GM23338 (cell line): ENCODE measurements around the gene FANCC. TPM values are rescaled to one million over a fixed set of nuclear protein-coding genes. Genes with fewer than 3 reads are reported as not detected.

Experiments
- ATAC-seq: fragments of 200-7000 bp; cut with Tn5 transposase; 3 replicates; pipeline ENCODE4 v1.9.1; 2020
- DNase-seq: peaks from one replicate; pipeline ENCODE4 v3.0.0-alpha.2; 2015; ENCODE audit warnings: low spot score
- H2AFZ ChIP-seq: fragments of 200-600 bp; sonication (generic); 2 replicates; pipeline ENCODE4 v1.8.0; 2016; ENCODE audit warnings: antibody characterized with exemption, mild to moderate bottlenecking, moderate library complexity
- H3F3A ChIP-seq: fragments of 200-600 bp; sonication (generic); replicated peaks from 2 replicates; pipeline ENCODE4 v1.8.0; 2017; ENCODE audit warnings: antibody characterized with exemption, mixed run types, low read depth
- H3K27ac ChIP-seq: fragments of 200-600 bp; sonication (generic); 2 replicates; pipeline ENCODE4 v1.6.1; 2016; ENCODE audit warnings: low read depth
- H3K27me3 ChIP-seq: fragments of 200-600 bp; sonication (generic); 2 replicates; pipeline ENCODE4 v1.8.0; 2016; ENCODE audit warnings: mild to moderate bottlenecking, mixed run types, moderate library complexity; ENCODE audit not compliant: insufficient read depth
- H3K36me3 ChIP-seq: fragments of 200-600 bp; sonication (generic); 2 replicates; pipeline ENCODE4 v1.8.0; 2016; ENCODE audit warnings: mild to moderate bottlenecking; ENCODE audit not compliant: insufficient read depth
- H3K4me1 ChIP-seq: fragments of 200-600 bp; sonication (generic); 2 replicates; pipeline ENCODE4 v1.8.0; 2016; ENCODE audit warnings: mild to moderate bottlenecking, moderate library complexity; ENCODE audit not compliant: insufficient read depth
- H3K4me2 ChIP-seq: fragments of 200-600 bp; sonication (generic); 2 replicates; pipeline ENCODE4 v1.7.1; 2017; ENCODE audit warnings: mixed run types
- H3K4me3 ChIP-seq: fragments of 200-600 bp; sonication (generic); 2 replicates; pipeline ENCODE4 v1.6.1; 2016; ENCODE audit warnings: mixed run types
- H3K79me2 ChIP-seq: fragments of 200-600 bp; sonication (generic); replicated peaks from 2 replicates; pipeline ENCODE4 v1.8.0; 2017; ENCODE audit warnings: mild to moderate bottlenecking; ENCODE audit not compliant: insufficient read depth
- H3K9me2 ChIP-seq: fragments of 200-600 bp; sonication (generic); 2 replicates; pipeline ENCODE4 v1.8.0; 2017; ENCODE audit not compliant: insufficient read depth
- H4K20me1 ChIP-seq: fragments of 200-600 bp; sonication (generic); replicated peaks from 2 replicates; pipeline ENCODE4 v1.8.0; 2017; ENCODE audit warnings: mild to moderate bottlenecking; ENCODE audit not compliant: insufficient read depth
- H3K27ac Mint-ChIP-seq: 2 replicates; pipeline ENCODE4 v1.8.0; 2020; ENCODE audit warnings: inconsistent platforms, mild to moderate bottlenecking, moderate library complexity, mixed read lengths
- H3K27me3 Mint-ChIP-seq: 3 replicates; pipeline ENCODE4 v1.8.0; 2022; ENCODE audit warnings: low read depth, mild to moderate bottlenecking, moderate library complexity, mixed read lengths, inconsistent platforms; ENCODE audit not compliant: insufficient read depth, poor library complexity
- H3K36me3 Mint-ChIP-seq: 3 replicates; pipeline ENCODE4 v1.8.0; 2021; ENCODE audit warnings: low read depth, mild to moderate bottlenecking, inconsistent platforms, moderate library complexity, mixed read lengths
- H3K4me1 Mint-ChIP-seq: 3 replicates; pipeline ENCODE4 v1.8.0; 2020; ENCODE audit warnings: mild to moderate bottlenecking, inconsistent platforms, mixed read lengths
- H3K4me3 Mint-ChIP-seq: 3 replicates; pipeline ENCODE4 v1.8.0; 2021; ENCODE audit warnings: moderate library complexity, mild to moderate bottlenecking, inconsistent platforms, mixed read lengths
- H3K9me3 Mint-ChIP-seq: 3 replicates; pipeline ENCODE4 v1.8.0; 2020; ENCODE audit warnings: moderate library complexity, mild to moderate bottlenecking, inconsistent platforms, mixed read lengths
- CREB1 ChIP-seq: fragments of 250-450 bp; sonication (Bioruptor Pico); IDR thresholded peaks from 2 replicates; pipeline ENCODE4 v1.5.0; 2020; ENCODE audit warnings: low read depth, mild to moderate bottlenecking, moderate library complexity
- CTCF ChIP-seq, 2 experiments: fragments of 200-600 bp in 1 of 2; sonication (generic) in 1 of 2; conservative IDR thresholded peaks; 2 replicates each; pipeline versions ENCODE4 v1.5.1 to v1.6.1; 2016 to 2017; ENCODE audit warnings: antibody characterized with exemption in 2 of 2, low read depth in 2 of 2, mild to moderate bottlenecking in 2 of 2, moderate library complexity in 1 of 2
- ETS1 ChIP-seq: IDR thresholded peaks from 2 replicates; pipeline ENCODE4 v1.6.1; 2016; ENCODE audit warnings: antibody characterized with exemption
- EZH2 ChIP-seq: fragments of 200-600 bp; sonication (generic); IDR thresholded peaks from one replicate; pipeline ENCODE4 v1.8.0; 2017; ENCODE audit warnings: antibody characterized with exemption, mild to moderate bottlenecking, low read depth; ENCODE audit not compliant: unreplicated experiment
- EZH2phosphoT487 ChIP-seq: fragments of 200-600 bp; sonication (generic); IDR thresholded peaks from one replicate; pipeline ENCODE4 v1.8.1; 2018; ENCODE audit warnings: antibody characterized with exemption; ENCODE audit not compliant: unreplicated experiment
- JUNB ChIP-seq: IDR thresholded peaks from one replicate; pipeline ENCODE4 v1.6.1; 2016; ENCODE audit warnings: antibody characterized with exemption; ENCODE audit not compliant: unreplicated experiment
- NANOG ChIP-seq: IDR thresholded peaks from 2 replicates; pipeline ENCODE4 v1.6.1; 2016; ENCODE audit warnings: antibody characterized with exemption, borderline replicate concordance
- POLR2AphosphoS5 ChIP-seq: IDR thresholded peaks from 2 replicates; pipeline ENCODE4 v1.6.1; 2016; ENCODE audit warnings: antibody characterized with exemption, low read depth
- REST ChIP-seq: IDR thresholded peaks from one replicate; pipeline ENCODE4 v1.6.1; 2018; ENCODE audit warnings: antibody characterized with exemption; ENCODE audit not compliant: unreplicated experiment
- STAT1 ChIP-seq: IDR thresholded peaks from one replicate; pipeline ENCODE4 v1.6.1; 2016; ENCODE audit warnings: antibody characterized with exemption; ENCODE audit not compliant: unreplicated experiment
- ZNF114 ChIP-seq: fragments of 250-450 bp; sonication (Bioruptor Pico); IDR thresholded peaks from 2 replicates; pipeline ENCODE4 v1.5.0; 2020; ENCODE audit warnings: mild to moderate bottlenecking, moderate library complexity
- ZNF331 ChIP-seq: fragments of 250-450 bp; sonication (Bioruptor Pico); IDR thresholded peaks from 2 replicates; pipeline ENCODE4 v1.5.0; 2020; ENCODE audit warnings: low read depth, mild to moderate bottlenecking, moderate library complexity
- polyA plus RNA-seq: library from polyadenylated mRNA; unstranded; fragments of >200 nt; fragmentation: Nextera tagmentation; extraction: Ambion mirVana; gene quantifications from 2 replicates; pipeline ENCODE4 v1.2.1, GENCODE V29; 2016
- total RNA-seq: library from RNA; depleted of rRNA; stranded (reverse); fragments of >200 nt; shearing (Covaris generic); gene quantifications from 2 replicates; pipeline ENCODE4 v1.2.3, GENCODE V29; 2014

Gene FANCC
- total and polyA plus RNA-seq, 2 experiments from 2014 or later = 7.8 to 18.1 TPM

- no peak for TF ChIP-seq EZH2phosphoT487
- TF ChIP-seq NANOG = no peak
- no peak for TF ChIP-seq POLR2AphosphoS5
- TF ChIP-seq ETS1 = no peak
- TF ChIP-seq CTCF (conservative IDR thresholded peaks at IDR 0.05; ENCODE audit: low read depth in 2 of 2) = no peak
- TF ChIP-seq ZNF331 = no peak
- TF ChIP-seq CREB1 (CRISPR knock-in tag) = no peak
- TF ChIP-seq REST = no peak
- no peak for TF ChIP-seq ZNF114 (CRISPR knock-in tag)
- no peak for TF ChIP-seq JUNB
- TF ChIP-seq EZH2 = no peak
Measured at GRCh38 chr9:95344735-95345325, 27.3 kb upstream of the FANCC start (continued).

- no peaks in the 10 kb centered on the region; the same call in 1 of the 2 replicates for H3K36me3 ChIP-seq
- no peak overlapping the region for H3K4me3 ChIP-seq
- no peak overlapping the region for H3K4me2 ChIP-seq
- H3K27ac ChIP-seq = no peak overlapping the region
- Mint-ChIP-seq H3K27me3 (peaks cover 14% of the 10 kb centered on the region), H3K4me1 (no peaks in the 10 kb centered on the region), H3K27ac (no peak overlapping the region), H3K4me3 (no peak overlapping the region), H3K36me3 (peaks cover 2% of the 10 kb centered on the region; the same call in 2 of the 3 replicates), H3K9me3 (0 out of 3 replicates have a peak, but pooled peaks cover 3% of the 10 kb centered on the region)
- H3K79me2 ChIP-seq = no peaks in the 10 kb centered on the region
- no peaks in the 10 kb centered on the region for H3F3A ChIP-seq
- H4K20me1 ChIP-seq = no peaks in the 10 kb centered on the region
- ATAC-seq (no peak), DNase-seq (no peak)
- H2AFZ ChIP-seq = no peak overlapping the region
- peaks cover 22% of the 10 kb centered on the region for H3K27me3 ChIP-seq
- H3K4me1 ChIP-seq = no peaks in the 10 kb centered on the region
- H3K9me2 ChIP-seq = no peaks in the 10 kb centered on the region
- TF ChIP-seq STAT1 (no peak), REST (no peak), ZNF114 (CRISPR knock-in tag) (no peak), NANOG (no peak), EZH2phosphoT487 (no peak), POLR2AphosphoS5 (no peak)
Measured at GRCh38 chr9:95343725-95344287, 26.3 kb upstream of the FANCC start.
